HUDEP-2 (cell line): ENCODE data around the gene PLPP7.
"Not testable (repeated sequence)": the region's sequence is repeated elsewhere in the genome, so short reads cannot be mapped to it uniquely, and the experiment has no call there.

Experiments used
- DNase-seq, 76 experiments: peaks; one replicate each; lab custom pipeline; 2025; ENCODE audit not compliant: unreplicated experiment in 76 of 76; lab: John Stamatoyannopoulos, UW

PLPP7 gene

DNA sequence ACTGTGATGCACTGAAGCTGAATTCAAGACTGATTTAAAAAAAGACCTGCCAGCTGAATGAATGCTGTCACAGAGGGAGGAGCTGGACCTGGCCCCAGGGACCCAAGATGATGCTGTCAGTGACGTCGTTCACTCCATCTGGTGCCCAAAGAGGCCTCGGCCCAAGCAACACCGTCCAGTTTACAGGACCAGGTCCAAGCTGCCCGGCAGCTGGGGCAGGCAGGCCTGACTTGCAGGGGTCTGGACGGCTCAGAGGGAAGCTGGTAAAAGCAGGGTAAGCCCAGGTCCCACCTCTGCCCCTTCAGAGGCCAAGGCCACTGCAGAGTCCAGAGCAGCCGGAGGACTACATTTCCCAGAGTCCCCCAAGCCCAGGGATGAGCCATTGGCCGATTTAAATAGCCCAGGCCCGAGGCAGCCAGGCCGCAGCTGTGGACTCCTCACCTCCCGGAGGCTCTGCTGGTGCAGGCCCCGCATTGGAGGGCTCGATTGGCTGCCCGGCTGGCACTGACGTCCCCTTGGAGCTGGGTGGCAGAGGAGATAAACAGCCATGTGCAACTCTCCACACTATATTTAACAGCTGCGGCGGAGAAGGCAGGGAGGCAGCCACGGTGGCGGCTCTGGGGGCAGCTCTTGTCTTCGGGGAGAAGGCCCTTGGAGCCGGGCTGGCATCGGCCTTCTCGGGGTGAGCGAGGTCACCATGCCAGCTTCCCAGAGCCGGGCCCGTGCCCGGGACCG, at the start of gene PLPP7:
Gene PLPP7, plus strand, starts transcription at position 423 of the 735 bp plus-strand sequence. Its CDS starts 275 bp downstream, at position 698.
- no peak for DNase-seq

DNA sequence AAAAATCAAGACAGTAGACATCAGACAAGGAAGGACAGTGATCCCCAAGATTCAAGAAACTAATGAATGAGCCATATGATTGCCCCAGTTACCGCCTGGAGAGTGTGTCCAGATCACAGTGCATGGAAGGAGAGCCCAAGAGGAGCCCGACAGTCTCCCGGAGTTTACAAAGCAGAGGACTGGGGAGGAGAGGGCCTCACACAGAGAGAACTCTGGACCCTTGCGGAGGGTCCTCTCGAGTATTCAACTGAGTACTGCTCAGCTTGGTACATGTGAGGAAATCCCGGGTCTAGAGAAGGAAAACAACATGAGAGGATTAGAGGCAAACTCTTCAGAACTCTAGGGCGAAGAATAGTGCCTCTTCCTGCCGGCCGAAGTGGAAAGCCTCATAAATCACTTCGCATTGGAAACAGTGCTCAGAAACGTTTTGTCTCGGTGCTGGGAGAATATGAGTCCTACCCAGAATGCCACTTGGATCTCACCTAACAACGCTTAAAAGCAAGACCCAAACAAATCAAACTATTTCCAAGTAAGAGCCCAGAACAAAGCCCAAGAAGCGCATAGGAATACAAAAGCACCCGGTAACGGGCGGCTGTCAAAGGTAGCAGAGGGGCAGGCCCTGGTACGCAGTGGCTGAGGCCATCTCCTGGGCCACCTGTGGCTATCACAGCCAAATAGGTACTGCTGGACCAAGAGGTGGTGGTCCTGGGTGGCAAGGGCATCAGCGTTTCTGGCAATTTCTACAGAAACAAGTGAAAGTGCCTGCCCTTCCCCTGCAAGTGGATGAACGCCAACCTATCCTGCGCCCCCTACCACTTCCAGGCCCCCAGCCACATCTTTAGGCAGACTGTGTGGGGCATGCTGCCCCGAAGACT, 49.2 kb upstream of the PLPP7 start:
- DNase-seq: no peak

DNA sequence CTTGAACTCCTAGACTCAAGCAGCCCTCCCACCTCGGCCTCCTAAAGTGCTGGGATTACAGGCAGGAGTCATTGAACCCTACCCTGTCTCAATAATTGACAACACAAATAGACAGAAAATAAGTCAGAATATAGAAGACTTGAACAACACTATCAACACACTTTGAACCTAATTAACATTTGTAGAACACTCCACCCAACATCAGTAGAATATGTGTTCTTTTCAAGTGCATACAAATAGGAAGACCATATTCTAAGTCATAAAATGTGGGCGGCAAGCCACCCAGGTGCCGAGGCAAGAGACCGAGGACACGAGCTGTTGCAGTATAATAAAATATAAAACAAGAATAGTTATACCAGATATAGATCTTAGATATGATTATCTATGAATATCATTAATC, 45.2 kb upstream of the PLPP7 start:
- DNase-seq: not testable (repeated sequence)

DNA sequence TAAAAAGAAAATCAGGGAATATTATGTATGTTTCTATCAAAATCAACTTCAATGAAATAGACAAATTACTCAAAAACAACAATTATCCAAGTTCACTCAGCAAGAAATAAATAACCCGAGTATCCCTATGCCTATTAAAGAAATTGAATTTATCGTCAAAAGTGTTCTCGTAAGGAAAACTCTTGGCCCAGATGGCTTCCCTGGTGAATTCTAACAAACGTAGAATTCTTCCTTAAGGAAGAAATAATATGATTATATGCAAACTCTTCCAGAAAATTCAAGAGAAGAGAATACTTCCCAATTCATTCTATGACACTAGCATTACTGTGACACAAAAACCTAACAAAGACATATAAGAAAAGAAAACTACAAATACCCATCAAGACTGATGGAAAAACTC, 42.9 kb upstream of the PLPP7 start:
- no peak for DNase-seq

DNA sequence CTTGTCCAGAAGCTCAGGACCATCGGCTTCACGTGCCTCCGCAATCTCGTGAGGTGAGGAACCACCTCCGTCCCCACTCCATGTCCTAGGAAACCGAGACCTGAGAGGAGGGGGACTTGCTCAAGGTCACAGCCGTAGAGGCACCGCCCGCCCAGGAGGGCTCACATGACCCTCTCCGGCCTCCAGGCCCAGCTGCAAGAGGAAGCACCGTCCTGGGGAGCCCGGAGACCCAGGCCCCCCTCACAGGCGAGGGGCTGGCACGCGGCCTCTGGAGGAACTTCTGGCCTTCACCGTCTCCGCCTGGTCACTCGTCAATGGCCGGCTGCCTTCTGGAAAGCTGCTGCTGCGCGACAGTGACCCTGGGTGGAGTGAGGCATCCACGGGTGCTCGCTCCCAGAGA, 37.4 kb upstream of the PLPP7 start:
- DNase-seq: no peak

DNA sequence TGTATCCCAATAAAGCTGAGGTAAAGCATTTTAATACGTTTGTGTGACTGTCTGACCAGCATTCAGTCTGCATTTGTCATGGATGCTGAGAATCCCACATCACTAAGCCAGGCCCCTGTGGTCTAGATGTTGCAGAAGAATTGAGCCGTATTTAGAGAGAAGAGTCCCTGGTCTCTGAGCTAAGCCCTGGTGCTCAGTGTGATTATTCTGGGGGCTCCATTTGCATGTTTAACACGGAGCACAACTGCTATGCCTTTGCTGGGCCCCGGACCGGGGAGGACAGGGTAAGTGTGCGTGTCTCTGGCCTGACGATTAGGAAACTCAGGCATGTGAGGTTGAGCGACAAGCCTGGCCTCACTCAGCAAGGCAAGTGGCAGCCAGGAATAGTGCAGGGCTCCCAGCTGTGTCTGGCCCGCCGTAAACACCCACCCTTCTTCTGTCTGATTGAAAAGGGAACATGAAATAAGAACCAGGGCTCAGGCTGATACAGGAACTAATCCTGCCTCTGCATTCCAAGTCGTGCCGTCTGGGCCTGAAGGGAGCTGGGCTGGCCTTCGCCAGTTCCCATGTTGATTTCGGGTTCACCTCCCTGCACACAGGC, 35.5 kb upstream of the PLPP7 start:
- DNase-seq: no peak

DNA sequence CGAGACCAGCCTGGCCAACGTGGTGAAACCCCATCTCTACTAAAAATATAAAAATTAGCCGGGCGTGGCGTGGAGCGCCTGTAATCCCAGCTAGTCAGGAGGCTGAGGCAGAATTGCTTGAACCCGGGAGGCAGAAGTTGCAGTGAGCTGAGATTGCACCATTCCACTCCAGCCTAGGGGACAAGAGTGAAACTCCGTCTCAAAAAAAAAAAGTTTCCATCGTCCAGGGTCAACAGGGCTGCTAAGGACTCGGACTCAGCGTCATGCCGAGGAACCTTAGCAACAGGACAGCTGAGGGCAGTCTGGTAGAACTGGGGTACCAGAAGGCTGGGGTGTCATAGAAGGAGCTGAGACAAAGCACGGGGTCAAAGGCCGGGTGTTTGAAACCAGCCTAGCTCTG, 34.9 kb upstream of the PLPP7 start:
- no peak for DNase-seq

DNA sequence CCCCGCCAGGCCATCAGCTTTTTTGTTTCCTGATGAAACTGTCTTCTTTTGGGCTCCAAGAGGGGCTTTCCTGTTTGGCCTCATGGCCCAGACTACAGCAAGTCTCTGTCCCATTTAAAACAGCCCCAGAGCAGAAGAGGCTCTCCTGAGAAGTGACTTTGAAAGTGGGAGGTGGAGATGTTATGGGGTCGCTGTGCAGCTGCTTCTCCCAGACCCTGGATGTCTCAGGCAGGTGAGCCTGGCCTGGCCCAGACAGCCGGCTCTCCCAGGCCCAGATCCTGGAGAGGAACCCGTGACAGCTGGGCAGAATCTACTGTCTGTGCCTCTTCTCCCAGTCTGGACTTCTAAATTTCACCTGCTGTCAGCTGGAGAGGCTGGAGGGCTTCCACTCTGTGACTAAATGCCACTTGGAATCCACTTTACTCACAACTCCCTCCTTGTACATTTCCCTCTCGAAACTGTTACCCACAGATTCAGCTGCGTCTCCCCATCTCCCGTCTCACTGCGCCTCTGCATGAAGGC, 33.8 kb upstream of the PLPP7 start:
- DNase-seq: no peak

DNA sequence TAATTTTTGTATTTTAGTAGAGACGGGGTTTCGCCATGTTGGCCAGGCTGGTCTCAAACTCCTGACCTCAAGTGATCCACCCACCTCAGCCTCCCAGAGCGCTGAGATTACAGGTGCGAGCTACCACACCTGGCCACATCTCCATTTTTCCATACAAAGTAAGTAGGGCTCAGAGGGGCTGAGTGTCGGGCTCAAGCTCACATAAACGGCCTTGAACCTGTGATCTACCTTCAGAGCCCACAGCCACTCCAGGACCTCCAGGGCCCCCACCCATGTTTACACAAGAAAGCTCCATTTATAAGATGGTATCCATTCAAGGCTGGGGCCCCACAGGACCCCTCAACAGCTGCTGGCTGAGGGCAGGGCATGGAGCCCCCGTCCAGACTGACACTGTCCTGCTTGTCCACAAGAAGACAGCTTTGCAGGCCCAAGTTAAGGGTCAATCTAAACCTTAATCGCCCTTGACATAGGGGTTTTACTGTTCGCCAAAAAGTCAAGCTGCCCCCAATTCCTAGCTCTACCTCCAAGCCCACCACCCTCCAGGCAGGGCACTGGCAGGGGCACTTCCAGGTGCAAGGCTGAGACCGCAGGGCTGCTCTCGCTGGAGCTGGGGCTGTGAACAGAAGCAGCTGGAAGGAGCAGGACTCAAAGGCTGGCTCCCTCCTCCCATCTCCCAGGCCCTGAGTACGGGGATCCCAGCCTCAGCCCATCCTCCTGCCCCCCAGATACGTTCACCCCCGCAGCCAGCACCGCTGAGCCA, 32.1 kb upstream of the PLPP7 start:
- DNase-seq: no peak

DNA sequence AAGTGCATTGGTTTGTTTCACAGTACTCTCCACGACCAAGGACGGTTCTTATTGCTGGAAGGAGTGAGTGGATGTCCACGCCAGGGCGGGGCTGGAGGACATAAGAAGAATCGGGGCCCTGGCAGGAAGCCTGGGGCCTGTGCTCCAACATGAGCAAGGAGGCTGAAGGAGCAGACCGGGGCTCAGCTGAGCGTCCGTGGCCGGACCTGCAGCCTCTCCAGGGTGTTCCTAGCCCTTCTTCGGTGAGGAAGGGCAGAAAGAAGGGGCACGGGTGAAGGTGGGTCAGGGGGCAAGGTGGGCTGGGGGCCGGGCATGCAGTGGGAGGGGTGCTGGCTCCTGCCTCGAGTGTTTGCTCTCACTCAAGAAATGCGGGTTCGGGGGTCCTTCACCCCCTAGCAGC, 31.3 kb upstream of the PLPP7 start:
- DNase-seq: no peak

DNA sequence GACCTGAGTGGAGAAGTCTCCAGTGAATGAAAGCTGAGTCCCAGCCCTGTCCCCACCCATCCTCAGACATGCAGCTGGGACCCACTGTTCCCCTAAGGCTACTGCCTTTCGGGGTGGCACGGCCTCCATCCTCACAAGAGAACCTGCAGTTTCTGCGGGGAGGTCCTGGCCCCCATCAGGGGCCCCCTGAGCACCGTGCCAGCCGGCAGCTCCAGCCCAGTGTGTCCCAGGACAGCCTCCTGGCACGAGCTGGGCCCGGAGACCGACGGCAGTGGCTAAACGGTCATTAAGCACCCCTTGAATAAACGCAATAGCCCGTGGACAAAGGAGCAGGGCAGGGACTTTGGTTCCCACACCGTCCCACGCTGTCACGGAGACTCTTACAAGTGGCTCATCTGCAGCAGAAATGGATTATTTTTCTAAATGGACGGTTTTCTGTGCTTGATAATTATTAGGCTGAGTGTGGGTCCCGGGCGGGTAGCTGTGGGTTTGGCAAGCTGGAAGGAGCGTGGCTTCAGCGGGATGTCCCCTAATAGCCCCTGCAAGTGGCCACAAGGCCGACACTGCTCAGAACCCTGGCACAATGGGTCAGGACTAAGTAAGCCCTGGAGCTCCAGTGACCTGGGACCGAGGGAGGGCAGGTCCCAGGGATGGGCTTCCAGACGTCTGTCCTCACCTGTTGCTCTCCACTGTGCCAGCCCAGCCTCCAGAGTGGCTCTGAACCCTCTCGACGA, 30.7 kb upstream of the PLPP7 start:
- no peak for DNase-seq

DNA sequence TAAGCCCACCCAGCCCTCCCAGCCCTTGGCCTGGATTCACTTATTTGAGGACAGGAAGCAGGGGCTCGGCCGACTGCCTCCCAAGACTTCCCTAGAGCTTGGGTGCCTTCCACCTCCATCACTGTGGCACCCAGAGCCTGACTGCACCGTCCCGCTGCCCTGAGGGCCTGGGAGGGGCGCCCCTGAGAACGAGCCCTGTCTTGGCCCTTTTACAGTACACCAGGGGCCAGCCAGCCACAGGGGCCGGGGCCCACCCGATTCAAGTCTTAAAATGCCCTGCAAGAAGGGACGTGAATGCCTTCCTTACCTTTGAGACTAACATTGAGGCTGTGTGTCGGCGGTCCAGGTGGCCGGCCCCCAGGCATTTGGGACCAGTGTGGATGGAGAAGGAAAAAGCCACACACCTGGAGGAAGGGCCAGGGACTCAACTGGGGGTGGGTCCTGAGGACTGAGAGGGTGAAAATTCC, 30.1 kb upstream of the PLPP7 start:
- no peak for DNase-seq

DNA sequence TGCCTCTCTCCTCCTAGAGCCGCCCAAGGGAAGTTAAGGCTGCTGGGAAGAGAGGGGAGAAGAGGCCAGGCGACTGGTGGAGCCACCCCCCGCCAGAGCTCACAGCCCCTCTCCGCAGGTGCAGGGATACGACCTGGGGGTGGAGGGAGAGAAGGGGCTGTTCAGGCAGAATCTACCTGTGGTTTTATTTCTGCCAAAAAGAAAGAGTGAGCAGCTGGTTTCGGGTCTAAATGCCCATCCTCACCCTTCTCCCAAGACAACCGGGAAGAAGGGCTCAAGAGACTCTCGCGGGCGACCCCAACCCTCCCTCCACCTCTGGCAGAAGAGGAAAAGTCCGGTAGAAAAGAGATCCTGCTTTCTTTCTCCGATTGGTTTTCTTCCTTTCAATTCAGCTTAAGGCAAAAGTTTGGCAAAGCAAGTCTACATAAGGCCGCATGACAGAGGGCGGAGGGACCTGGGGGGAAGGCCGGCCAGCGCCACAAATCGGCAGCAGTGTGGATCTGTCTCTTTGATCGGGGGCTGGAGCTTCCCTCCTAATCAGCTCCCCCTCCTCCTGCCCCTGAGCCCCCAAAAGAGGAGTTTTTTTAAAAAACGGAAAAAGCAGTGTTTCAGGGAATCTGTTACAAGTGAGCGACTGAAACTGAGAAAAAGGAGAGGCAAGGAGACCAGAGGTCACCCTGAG, 29.5 kb upstream of the PLPP7 start:
- no peak for DNase-seq

DNA sequence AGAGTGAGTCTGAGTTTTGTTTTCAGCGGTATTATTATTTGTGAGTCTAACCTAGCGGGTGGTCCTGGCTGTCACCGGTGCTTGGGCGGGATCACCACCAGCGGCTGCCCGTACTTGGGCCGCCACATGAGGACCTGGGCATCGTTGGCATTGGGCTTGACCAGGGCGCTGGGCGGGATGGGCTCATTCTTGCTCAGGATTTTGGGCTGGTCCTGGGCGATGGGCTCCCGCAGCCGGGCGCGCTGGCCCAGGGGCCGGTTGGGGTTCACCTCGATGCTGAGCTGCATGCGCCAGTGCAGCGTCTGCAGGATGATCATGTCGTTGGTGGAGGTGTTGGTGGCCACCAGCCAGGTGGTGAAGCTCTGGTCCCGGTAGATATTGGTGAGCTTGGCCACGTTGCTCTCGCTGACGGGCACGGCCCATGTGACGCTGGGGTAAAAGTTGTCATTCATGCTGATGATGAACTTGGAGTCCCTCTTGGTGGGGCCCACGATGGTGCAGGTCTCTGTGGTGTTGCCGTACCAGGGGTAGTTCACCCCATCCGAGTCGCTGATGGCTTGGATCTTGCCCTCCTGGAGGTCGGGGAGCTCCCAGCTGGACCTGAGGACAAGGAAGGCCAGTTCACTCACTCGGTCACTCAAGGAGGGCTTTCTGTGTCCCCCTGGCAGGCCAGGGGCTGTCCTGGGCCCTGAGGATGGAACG, 28.6 kb upstream of the PLPP7 start:
- DNase-seq: no peak

DNA sequence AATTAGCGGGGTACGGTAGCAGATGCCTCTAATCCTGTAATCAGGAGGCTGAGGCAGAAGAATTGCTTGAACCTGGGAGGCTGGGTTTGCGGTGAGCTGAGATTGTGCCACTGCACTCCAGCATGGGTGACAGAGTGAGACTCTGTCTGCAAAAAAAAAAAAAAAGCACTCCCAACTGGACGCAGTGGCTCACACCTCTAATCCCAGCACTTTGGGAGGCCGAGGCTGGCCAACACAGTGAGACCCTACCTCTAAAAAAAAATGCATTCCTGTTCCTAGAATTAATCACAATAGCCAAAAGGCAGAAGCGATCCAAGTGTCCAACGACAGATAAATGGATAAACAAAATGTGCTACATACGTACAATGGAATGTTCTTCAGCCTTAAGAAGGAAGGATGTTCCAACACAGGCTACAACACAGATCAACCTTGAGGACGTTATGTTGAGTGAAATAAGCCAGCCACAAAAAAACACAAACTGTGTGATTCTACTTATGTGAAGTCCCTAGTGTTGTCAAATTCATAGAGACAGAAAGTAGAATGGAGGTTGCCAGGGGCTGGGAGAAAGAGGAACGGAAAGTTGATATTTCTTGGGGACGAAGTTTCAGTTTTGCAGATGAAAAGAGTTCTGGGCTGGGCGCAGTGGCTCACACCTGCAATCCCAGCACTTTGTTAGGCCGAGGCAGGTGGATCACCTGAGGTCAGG, 27.0 kb upstream of the PLPP7 start:
- no peak for DNase-seq

DNA sequence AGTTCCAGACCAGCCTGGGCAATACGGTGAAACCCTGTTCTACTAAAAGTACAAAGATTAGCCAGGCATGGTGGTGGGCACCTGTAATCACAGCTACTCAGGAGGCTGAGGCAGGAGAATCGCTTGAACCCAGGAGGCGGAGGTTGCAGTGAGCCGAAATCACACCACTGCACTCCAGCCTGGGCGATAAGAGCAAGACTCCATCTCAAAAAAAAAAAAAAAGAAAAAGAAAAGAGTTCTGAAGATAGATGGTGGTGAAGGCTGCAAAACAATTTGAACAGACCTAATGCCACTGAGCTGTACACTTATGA, 26.5 kb upstream of the PLPP7 start:
- not testable (repeated sequence) for DNase-seq

DNA sequence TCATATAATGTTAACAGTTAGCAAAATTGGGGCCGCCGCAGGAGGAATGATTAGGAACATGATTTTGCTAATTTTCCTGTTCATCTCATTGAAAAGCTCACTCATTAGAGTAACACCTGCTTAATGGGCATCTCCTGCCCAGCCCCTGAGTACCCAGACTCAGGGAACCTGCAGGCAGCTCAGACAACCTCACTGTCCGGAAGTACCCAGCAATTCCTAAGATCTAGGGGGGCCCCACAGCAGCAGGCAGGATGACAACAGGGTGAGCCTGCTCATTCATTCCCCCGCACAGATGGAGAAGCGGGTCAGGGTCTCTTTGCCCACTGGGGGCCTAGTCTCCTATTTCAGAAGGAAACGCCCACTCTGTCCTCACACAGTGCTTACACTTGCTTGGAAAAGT, 25.8 kb upstream of the PLPP7 start:
- DNase-seq: no peak

DNA sequence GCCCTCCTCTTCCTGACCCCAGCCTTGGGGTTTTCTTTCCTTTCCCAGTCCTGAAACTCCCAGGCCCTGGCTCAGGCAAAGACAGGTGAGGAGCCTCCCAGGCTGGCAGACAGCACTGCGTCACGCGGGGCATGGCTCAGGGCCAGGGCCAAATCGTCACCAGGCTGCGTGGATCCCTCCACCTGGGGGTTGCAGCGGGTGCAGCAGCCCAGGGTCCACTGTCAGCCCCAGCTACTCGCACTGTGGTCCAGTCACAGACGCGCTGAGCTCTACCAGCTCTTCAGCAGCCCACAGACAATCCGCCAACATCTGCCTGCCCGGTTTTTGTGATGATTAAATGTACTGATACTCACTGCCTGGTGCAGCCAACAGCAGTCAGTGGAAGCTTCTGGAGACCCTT, 25.3 kb upstream of the PLPP7 start:
- DNase-seq: no peak
